ENCODE results near the gene POP7. TPM values are rescaled to one million over a fixed set of nuclear protein-coding genes. Genes with fewer than 3 reads are reported as not detected.
A peak's percentile ranks its signal among the peaks of the same experiment; 100 is the strongest.
"Not testable (repeated sequence)": the region's sequence is repeated elsewhere in the genome, so short reads cannot be mapped to it uniquely, and the experiment has no call there.

The POP7 gene
- 25.9 TPM for total RNA-seq
- long read RNA-seq, transcript POP7-201 (2 exons, 927 nt): major isoform, 28 of 31 reads
- long read RNA-seq, partial matches to known transcripts: 0 of 31 reads
- long read RNA-seq, other reads (novel, unspliced or antisense): 3 of 31 reads

GRCh38 chr7:100705753-100706671 lies at the start of gene POP7:
POP7 (plus strand) TSS chr7:100706121; CDS start chr7:100706831, 710 bp downstream.
- peak; percentile 99 for DNase-seq (ENCODE audit: low spot score)

GRCh38 chr7:100662194-100662776 lies 43.6 kb upstream of the POP7 start:
- DNase-seq (ENCODE audit: low spot score): not testable (repeated sequence)

DNA sequence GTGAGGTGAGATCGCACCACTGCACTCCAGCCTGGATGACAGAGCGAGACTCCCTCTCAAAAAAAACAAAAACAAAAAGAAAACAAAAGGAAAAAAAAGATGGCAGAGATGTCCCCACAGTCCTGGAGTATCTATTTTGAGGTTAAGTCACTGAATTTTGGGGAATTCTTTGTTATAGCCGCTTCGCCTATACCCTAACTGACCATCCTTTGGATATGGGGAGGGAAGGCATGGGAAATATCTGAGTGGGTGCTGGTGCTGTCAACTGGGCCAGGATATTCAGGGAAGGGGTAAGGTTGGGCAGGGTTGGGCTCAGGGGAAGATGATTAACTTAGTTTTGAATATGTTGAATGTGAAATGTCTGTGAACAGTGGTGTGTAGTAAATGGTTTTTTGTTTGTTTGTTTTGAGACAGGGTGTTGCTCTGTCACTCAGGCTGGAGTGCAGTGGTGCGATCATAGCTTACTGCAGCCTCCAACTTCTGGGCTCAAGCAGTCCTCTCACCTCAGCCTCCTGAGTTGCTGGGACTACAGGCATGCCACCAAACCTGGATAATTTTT lies 40.7 kb upstream of the POP7 start:
- no peak for DNase-seq (ENCODE audit: low spot score)

- no peak for DNase-seq (ENCODE audit: low spot score)
Observed at GRCh38 chr7:100667331-100668068, 38.4 kb upstream of the POP7 start.

- DNase-seq (ENCODE audit: low spot score): no peak
Observed at GRCh38 chr7:100668069-100668449, 37.9 kb upstream of the POP7 start.

GRCh38 chr7:100669106-100669505 lies 36.8 kb upstream of the POP7 start:
- DNase-seq (ENCODE audit: low spot score): not testable (repeated sequence)

- DNase-seq (ENCODE audit: low spot score): no peak
Observed at GRCh38 chr7:100670074-100670473, 35.8 kb upstream of the POP7 start.

DNA sequence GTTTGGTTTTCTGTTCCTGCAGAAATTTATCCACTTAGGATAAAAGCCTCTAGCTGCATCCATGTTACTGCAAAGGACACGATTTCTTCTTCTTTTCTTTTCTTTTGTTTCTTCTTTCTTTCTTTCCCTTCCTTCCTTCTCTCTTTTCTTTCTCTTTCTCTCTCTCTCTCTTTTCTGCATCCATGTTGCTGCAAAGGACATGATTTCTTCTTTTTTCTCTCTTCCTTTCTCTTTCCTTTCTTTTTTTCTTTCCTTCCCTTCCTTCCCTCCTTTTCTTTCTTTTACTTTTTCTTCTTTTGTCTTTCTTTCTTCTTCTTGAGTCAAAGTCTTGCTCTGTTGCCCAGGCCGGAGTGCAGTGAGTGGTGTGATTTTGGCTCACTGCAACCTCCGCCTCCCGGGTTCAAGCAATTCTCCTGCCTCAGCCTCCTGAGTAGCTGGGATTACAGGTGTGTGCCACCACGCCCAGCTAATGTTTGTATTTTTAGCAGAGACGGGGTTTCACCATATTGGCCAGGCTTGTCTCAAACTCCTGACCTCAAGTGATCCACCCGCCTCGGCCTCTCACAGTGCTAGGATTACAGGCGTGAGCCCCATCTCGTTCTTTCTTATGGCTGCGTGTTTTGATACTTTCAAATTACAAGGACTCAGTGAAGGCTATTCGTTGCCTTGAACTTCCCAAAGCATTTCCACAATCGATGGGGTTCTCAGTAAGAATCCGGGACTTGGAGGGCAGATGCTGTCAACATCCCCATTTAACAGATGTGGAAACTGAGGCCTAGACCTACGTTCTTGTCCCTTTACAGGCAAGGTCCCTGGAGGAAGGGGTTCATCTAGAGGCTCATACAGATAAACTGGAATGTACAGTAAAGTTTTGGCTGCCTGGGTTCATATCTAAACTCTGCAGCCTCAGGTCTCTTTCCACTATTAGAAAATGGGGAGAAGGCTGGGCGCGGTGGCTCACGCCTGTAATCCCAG lies 34.3 kb upstream of the POP7 start:
- DNase-seq (ENCODE audit: low spot score): no peak

DNA sequence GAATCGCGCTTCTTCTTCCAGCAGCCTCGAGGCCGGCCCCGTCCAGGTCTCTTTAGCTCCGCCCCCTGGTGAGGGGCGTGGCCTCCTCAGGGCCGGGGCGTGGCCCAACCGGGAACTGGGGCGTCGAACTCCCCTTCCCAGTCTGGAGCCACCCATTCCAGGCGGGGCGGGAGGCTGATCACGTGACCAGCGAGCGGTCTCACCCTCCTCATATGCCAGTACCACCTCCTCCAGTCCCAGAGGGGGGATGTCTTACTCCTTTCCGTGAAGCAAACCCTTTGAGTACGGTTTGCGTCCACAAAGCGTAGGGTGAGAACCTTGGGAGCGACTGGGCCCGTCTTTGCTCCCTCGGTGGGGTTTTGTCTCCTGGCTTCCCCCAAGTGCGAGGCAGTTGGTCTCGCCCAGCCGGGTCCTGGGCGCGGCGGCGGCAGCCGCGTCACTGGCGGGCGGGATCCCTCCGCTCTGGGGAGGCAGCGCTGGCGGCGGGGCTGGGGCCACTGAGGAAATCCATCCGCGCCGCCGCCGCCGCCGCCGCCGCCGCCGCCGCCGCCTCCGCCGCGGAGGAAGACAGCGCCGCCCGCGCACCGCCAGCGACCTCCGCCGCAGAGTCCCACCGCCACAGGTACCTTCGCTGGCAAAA lies 32.5 kb upstream of the POP7 start, which contains the start of gene GNB2:
TSS of gene GNB2 (plus strand) at position 439 of the 640 bp plus-strand sequence. CDS start 2,526 bp downstream, outside the sequence.
- DNase-seq (ENCODE audit: low spot score): peak; percentile 100

GRCh38 chr7:100673942-100674410 lies 31.9 kb upstream of the POP7 start:
- DNase-seq (ENCODE audit: low spot score): no peak

DNA sequence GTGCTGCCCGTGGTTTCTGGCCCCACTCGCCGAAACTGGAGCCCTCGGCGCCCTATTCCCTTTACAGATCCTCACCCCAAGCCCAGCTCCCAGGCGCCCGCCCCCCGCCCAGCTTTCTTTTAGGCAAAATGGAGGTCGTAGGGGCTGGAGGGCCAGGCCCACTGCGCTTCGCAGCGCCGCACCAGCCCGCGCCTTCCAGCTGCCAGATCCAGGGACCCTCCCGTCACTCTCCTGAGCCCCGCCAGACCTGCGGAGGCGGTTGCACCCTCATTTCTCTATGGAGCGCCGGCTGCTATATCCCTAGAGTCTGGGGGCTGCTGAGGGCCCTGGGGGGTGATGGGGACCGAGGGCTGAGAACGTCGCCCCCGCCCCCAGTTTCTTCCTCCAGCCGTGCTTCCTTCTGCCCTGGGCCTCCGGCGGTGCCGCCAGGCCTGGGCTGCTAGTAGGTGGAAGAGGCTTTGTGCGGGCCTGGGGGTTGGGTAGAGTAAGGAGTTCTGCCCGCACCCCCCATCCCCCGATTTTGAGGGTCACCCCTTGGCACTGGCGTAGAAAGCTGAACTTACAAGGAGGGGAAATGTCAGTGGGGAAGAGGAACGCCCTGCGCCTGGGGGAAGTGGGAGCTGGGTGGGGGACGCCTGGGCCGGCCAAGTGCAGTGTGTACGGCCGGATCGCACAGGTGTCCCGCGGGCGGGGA lies 31.4 kb upstream of the POP7 start:
- DNase-seq (ENCODE audit: low spot score): no peak

GRCh38 chr7:100675105-100675451 lies 30.8 kb upstream of the POP7 start:
- DNase-seq (ENCODE audit: low spot score): no peak

GRCh38 chr7:100675581-100676350 lies 30.2 kb upstream of the POP7 start:
- DNase-seq (ENCODE audit: low spot score): no peak

DNA sequence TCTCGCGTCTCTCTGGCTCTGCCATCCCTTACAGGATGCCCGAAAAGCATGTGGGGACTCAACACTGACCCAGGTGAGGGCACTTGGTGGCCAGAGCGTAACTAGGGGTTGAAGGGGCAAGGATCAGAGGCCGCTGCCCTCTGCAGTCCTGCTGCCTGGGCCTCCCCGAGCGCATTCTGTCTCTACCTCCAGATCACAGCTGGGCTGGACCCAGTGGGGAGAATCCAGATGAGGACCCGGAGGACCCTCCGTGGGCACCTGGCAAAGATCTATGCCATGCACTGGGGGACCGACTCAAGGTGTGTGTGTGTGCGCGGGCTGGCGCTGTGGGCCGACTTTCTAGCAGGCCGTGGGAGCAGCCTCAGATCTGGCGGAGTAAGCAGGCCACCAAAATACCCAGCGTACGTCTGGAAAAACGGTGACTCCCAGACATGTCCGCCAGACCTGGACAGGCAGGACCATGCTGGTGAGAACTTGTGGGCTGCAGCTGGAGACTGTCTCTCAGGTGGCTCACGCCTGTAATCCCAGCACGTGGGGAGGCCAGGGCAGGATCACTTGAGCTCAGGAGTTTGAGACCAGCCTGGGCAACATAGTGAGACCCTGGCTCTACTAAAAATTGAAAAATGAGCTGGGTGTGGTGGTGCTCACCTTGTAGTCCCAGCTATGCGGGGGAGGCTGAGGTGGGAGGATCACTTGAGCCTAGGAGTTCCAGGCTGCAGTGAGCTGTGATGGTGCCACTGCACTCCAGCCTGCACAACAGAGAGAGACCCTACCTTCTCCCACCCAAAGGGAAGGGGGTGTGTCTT lies 29.2 kb upstream of the POP7 start:
- no peak for DNase-seq (ENCODE audit: low spot score)

DNA sequence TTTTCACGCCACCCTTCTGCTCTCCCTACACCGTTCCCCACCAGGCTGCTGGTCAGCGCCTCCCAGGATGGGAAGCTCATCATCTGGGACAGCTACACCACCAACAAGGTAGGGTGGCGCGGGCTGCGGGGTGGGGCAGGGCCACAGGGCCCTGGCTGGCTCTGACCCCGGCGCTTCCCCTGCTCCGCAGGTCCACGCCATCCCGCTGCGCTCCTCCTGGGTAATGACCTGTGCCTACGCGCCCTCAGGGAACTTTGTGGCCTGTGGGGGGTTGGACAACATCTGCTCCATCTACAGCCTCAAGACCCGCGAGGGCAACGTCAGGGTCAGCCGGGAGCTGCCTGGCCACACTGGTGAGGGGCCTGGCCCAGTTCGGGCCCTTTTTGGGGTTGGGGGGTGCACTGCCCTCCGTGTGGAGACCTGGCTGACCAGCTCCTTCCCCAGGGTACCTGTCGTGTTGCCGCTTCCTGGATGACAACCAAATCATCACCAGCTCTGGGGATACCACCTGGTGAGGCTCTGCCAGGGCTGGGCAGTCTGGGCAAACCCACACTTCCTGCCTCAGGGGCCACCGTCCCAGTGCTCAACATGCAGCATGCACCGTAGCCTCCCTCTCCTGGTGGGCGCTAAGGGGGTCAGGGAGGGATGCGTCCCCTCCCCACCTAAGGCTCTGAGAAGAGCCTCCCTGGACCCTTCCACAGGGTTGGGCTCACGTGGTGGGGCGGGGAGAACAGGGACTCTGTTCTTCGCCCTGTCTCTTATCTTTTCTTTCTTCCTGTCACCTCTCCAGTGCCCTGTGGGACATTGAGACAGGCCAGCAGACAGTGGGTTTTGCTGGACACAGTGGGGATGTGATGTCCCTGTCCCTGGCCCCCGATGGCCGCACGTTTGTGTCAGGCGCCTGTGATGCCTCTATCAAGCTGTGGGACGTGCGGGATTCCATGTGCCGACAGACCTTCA lies 28.3 kb upstream of the POP7 start:
- no peak for DNase-seq (ENCODE audit: low spot score)
